HG03175 (cell line): ENCODE measurements around the gene CD59.

ENCODE experiments used
- ATAC-seq: cut with Tn5 transposase; IDR thresholded peaks from one replicate; pipeline ENCODE4 v1.9.1; 2021; ENCODE audit warnings: mild to moderate bottlenecking, moderate library complexity; ENCODE audit not compliant: unreplicated experiment

Gene CD59

DNA sequence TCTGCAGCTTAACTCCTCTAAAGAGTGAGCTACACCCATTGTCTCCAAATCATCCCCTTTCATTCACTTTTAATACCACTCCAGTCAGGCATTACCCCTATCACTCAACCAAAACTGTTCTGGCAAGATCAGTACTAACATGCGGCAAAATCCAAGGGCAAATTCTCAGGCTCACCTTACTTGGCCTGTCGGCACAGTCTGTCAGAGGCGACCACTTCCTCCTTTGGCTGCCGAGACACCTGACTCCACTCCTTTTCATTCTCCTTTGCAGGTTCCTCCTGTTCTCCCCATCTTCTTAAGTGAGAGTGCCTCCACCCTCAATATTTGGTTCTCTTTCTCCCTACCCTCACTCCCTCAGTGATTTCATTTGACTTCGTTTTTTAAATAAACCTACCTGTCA lies 39.8 kb downstream of the CD59 start:
- no peak for ATAC-seq

DNA sequence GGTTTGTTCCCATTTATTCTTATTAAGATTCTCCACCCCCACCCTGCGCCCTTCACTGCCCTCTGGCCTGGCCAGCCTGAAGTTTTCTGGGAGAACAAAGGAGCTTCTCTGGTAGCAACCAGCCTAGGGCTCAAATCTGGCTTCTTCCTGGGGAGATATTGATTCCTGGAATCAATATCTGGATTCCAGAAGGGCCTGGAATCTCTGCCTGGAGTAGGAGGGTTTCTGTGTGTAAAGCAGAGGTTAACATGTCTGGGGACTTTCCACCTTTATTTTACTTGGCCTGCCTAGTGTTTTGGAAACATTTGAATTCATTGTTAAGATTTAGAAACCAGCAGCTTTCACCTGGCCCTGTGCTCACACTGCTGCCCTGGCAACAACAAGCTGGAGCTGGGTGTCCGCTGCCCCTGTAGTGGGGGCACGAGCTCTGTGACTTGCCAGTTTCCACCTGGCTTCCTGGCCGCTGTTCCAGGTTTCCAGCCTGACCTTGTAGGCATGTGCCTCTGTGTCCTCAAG lies 41.1 kb downstream of the CD59 start:
- no peak for ATAC-seq

DNA sequence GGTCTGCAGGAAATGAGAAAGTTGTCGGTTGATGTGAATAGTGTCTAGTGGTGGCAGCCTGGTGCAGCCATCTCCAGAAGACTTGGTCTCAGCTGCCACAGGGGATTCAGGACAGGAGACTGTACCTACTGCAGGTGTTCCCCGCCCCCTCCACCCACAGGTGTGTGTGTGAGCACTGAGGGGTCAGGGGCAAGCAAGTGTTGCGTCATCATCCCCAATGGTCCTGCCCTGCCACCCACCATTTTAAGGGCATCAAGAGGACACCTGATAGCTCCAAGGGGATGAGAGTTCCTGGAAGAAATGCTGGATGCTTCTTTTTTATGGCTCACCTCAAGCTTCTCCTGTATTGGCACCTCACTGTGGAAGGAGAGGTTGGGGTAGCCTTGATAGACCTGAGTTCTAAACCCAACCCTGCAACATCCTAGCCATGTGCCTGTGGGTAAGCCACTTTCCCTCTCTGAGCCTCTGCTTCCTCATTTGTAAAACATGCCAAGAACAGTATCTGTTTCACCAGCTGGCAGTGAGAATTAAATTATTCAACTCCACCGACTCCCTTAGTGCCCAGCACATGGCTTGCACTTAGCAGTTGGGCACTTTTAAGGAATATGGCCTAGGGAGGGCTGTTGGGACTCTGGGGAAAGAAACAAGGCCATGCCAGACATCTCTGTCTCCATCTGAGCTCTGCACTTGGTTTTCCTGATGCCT lies 41.7 kb downstream of the CD59 start:
- no peak for ATAC-seq

DNA sequence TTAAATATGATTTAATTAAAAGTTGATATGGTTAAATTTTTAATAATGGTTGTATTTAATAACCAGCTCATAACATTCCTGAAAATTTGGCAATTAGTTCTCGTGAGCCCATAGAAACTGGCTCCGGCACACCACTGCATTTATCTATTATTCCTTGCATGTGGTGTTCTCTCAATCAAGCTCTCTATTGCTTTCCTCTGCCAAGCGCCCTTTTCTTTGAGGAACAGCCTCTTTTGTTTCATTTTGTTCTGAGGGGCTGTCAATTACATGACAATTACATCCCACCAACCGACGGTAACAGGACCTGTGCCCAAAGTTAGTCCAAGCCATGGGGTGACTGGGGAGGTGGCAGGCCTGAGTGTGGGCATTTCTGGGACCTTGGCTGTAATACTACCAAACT lies 43.7 kb downstream of the CD59 start:
- no peak for ATAC-seq

DNA sequence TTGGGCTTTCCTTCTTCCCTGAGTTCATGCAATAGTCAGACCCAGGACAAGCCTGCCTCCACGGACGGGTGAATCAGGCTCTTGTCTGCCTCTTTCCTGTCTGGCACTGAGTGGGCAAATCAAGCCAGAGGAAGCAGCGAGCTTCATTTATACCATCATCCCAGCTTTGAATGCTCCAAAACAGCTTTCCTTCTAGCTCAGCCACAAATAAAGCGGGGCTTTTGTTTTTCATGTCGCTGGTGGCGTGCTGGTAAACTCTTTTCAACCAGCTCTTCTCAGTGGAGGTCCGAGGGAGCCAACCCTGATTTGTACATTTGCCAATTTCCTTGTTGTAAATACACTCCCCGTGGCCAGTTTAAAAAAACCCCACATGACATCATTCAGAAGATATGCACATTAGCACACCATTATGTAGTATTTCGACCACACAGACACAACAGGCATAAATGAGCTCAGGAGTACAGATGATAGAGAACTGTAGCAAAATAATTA lies 44.2 kb downstream of the CD59 start:
- no peak for ATAC-seq

DNA sequence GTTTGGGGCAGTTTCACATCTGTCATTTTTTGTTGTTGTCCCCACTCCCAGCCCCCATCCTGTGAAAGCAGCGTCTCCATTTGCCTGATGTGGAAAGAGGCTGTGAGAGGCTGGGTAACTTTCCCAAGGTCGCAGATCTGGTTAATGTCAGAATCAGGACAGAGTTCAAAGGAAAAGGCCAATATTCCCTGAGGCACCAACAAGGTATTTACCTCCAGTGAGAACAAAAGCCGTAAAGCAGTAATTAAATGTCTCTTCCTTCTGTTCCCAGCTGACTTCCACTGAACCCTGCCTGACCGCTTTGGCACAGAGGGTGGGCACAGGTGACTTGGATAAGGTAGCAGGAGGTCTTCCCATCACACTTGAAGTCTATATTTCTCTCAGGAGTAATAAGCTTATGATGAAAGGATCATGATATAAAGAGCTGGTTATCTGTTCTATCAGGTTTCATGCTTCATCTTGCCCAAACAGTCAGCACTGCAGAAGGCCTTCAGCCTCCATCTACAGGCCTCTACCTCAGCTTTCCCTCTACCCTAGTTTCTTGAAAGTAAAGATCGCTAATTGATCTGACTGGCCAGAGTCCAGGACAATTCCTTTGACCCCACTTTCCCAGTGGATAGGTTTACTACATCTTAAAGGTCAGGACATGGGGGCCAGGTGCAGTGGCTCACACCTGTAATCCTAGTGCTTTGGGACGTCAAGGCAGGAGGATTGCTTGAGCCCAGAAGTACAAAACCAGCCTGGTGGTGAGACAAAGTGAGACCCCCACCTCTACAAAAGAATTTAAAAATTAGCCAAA lies 45.0 kb downstream of the CD59 start:
- no peak for ATAC-seq

DNA sequence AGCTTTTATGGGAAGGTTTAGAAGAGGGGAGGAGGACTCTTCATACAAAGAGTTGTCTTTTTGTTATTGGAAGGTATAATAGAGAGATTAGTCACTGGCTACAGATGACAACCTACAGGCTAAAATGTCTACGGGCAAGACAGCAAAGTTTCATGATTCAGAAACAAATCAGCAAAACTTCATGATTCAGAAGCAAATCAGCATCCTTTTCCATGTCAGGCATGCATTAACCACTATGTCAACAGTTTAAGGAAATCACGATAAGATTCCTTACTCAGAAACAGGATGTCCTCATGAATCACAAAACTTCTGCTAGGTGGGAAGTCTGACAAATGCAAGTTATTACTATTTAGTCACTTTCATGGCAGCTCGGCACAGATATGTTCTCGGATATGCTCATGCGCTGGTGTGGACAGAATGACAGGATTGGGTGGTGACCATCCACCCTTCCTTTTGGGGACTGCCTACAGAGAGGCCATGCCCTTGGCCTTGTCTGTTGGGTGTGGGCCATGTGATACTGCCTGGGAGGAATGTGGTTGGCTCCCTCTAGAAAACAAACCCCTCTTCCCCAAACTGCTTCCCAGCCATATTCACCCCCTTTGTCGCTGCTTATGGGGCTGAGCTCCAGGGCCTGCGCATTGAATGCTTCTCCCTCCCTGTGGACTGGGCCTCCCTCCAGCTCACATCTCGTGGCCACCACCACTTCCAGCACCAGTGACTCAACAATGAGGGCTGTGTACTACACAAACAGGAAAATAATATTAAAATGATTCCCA lies 45.7 kb downstream of the CD59 start:
- ATAC-seq: no peak

DNA sequence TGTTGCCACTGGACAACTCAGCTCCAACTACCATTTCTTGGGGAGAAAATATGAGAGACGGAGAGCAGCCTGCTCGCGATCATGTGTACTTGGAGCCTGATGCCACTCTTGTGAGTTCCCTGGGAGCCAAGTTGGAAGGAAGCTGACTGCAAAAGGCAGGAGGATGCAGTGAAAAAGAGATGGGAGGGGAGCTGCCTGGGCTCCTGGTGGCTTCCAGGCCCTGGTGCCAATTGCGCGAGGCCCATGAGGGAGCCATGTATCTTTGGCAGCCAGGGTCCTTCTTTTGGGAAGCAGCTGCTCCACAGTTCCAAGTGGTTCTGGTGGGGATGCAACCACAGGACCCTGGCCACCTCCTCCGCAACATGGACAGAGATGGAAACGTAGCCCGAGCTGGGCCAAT lies 46.7 kb downstream of the CD59 start:
- ATAC-seq: no peak

DNA sequence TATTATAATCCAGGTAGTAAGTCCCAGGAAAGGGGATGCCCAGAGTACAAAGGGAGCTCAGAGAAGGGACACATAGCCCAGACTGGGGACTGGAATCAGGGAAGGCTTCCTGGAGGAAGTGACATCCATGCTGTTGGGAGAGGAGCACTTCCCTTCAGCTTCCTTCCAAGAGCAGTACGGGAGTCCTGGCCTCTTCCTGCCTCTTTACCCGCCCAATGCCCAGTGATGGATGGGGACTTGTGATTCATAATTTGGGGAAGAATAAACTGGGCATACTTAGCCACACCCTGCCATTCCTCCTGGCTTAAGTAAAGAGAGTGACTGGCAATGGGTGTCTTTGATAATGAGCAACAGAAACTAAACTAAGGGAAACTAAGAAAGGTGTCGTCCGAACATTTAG lies 47.1 kb downstream of the CD59 start:
- no peak for ATAC-seq

DNA sequence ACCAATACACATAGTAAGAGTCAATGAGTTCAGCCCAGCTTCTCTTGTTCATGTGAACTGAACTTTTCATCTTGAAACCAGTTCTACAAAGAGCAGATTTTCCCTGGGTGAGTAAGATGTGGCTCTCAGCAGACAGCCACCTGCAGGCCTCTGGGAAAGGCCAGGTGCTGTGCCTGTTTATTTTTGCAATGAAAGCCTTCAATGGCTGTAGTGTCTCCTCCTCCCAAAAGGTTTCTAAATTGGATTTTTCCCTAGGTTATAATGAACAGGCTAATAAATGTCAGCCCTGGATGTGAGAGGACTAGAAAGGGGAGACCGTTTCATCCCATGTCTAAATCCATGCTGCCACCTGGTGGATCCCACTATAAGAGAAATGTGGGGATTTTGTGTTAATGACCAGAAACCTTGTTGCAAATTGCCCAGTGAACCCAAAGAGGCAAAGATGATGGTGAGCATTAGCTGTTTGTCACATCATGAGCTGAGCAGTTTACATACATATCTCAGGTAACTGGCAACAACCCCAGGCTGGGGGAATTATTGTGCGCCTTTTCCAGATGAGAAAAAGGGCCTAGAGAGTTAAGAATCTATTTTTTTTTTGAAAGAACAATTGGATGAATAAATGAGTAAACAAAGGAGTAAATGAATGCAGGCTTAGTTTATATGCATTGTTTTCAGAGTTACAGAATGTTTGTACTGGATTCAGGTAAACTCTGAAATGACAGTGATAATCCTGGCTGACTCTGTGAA lies 48.3 kb downstream of the CD59 start:
- no peak for ATAC-seq

DNA sequence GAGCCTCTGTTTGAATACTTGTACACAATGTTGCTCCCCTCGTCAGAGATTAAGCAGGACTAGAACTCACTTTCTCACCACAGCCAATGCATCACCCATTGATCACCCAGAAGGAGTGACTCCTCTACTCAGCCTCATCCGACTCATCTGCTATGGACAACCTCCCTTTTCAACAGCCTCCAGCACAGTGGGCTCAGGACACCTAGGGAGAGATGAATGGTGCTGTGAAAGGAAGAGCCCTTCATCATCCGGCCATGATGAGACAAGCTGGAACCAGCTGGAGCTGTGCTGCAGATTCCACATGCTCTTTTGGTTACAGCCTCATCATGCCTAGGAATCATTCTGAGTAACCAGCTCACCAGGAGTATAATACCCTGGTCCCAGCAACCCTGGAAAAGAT lies 51.1 kb downstream of the CD59 start:
- ATAC-seq: no peak

DNA sequence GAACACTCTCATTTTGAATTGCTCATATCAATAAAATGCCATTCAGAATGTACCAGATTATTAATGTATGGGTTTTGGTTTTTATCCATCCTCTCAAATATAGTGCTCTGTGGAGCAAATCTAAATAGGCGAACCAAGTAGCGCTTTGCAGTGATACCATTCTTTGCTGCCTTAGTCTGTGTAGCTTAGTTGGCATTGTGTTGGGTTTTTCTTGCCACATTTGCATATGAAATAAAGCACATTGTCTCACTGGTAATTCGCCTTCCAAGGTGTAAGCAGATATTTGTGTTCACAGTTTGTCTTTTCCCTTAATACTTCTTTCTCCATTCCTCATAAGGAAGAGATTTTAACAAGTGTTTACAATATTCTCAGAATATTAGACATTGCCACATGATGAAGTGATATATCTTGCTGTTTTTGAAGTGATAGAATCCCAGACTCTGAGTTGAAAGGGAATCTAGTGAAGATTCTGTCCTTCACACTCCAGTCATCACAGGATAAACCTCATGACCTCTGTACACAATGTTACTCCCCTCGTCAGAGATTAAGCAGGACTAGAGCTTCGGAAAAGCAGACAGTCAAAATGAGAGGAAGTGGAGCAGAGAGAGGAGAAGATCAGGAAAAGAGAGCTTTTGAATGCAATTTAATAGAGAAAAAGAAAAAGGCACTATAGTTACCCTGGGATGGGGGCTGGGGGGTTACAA lies 52.1 kb downstream of the CD59 start:
- ATAC-seq: no peak

DNA sequence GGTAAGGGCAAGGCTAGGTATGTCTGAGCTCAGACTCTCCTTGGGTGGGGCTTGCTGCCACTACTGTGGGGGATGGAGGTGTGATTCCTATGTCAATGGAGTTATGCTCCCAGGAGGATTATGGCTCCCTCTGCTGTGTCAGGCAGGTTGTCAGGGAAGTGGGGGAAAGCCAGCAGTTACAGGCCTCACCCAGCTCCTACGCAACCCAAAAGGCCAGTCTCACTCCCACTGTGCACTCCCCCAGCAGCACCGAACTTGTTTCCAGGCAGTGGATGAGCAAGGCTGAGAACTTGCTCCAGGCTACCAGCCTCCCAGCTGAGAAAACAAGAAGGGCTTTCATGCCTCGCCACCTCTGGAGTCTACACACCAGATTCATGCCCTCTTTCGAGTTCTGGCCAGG lies 53.8 kb downstream of the CD59 start:
- no peak for ATAC-seq

DNA sequence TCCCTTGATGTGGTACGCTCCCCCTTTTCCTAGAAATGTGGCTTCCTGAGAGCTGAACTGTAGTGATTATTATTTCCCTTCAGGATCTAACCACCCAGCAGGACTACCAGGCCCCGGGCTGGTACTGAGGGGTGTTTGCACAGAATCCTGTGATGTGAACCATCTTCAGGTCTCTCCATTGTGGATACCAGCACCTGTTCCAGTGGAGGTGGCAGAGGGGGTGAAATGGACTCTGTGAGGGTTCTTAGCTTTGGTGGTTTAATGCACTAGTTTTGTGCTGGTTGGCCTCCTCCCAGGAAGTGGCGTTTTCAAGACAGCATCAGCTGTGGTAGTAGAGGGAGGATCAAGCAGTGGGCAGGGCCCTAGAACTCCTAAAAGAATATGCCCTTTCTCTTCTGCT lies 54.2 kb downstream of the CD59 start:
- no peak for ATAC-seq

DNA sequence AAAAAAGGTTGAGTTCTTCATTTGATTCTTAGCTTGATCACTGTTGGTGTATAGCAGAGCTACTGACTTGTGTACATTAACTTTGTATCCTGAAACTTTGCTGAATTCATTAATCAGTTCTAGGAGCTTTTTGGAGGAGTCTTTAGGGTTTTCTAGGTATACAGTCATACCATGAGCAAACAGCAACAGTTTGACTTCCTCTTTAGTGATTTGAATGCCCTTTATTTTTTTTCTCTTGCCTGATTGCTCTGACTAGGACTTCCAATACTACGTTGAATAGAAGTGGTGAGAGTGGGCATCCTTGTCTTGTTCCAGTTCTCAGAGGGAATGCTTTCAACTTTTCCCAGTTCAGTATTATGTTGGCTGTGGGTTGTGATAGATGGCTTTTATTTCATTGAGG lies 57.6 kb downstream of the CD59 start:
- ATAC-seq: peak; percentile 42

DNA sequence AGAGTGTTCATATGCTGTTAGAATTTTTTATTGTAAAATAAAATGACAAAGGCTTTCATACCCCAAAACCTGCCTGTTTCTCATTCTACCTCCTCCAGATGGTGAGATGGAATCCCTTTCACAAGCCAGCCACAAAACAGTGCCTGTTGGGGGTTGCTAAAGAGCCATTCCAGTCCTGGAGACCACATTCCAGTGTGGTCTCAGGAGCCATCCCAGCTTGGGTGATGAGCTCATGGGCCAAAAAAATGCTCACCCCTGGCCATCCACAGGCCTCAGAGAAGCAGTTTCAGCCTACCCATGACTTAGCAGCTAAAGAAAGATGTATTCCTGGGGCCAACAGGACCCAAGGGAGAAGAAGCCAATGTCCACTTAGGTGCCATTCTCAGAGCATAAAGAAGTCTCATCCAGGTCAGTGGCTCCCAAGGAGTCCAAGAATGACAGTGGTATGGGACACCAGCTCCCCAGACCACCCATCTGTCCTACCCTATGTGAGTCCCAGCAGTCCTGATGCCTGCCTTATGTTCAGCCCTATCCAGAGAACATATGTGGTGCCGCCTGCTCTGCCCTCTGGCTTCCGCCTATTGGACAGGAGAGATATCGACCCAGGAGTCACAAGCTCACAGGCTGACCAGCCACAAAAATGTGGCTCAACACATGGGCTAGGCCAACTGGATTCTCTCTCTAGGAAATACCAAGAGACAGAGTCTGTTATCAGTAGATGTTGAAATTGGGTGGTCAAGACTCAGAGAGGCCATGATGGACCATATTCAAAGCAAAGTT lies 62.0 kb downstream of the CD59 start:
- ATAC-seq: no peak

DNA sequence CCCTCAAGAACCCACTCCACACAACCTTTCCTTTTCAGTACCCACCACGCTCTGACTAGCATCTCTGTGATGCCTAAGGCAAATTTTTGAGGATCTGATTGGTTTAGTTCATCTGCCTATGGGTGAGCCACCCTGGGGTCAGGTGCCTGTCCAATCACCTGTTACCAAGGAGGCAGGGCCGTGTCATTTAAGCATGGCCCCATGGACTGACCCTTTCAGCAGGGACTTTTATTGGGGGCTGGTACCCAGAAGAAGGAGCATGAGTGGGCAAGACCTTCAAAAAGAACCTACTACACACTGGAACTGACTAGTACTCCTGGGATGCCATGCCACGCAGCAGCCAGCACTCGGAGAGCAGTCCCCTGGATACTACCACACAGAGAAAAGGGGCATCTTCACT lies 64.0 kb downstream of the CD59 start:
- no peak for ATAC-seq

DNA sequence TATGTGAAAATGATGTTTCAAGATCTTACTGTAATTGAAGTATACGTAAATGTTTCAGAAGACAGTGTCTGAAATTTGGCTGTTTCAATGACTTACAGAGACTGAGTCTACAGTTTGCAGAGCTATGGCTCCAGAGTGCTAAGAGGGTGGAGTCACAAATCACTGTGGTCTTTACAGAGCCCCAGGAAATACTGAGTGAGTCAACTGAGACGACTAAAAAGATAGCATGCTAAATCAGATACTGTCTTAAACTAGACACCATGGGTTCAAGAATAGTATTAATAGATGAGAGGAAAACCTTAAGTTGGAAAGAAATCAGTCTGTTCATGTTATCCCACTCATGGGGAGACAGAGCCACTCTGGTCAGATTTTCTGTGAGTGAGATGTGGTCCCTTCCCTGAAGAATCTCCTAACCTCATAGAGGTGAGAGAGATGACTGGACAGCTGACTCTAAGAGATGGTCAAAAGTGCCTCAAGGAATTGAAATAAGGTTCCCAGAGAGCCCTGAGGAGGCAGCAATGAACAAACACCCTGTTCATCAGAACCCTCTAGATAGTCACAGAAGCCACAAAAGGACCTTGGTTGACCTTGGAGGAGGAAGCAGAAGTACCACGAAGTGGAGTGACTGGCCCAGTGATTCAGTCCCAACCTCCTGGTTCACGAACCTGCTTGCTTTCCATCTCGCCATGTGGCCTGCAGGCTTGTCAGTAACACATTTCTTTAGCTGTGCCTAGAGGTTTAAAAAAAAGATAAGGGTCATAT lies 65.8 kb downstream of the CD59 start:
- ATAC-seq: no peak
